ENCODE data around the gene TRIM24.

DNA sequence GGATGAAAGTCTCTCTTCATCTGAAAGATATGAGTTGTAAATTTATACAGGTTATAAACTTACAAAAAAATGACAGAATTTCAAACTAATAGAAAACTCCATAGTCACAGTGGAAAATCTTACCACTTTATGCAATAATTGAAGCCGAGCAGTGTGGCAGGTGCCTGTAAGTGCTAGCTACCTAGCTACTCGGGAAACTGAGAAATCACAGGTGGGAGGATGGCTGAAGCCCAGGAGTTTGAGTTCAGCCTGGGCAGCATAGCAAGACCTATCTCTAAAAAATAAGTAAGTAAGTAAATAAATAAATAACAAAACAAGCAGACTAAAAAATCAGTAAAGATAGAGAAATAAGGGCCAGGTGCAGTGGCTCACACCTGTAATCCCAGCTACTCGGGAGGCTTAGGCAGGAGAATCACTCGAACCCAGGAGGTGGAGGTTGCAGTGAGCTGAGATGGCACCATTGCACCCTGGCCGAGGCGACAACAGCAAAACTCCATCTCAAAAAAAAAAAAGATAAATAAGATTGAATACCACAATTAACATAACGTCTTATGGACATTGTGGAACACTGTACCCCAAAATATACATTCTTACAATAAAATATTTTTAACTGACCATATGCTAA lies 61.9 kb downstream of the TRIM24 start:
- TF ChIP-seq, protein P1, sequence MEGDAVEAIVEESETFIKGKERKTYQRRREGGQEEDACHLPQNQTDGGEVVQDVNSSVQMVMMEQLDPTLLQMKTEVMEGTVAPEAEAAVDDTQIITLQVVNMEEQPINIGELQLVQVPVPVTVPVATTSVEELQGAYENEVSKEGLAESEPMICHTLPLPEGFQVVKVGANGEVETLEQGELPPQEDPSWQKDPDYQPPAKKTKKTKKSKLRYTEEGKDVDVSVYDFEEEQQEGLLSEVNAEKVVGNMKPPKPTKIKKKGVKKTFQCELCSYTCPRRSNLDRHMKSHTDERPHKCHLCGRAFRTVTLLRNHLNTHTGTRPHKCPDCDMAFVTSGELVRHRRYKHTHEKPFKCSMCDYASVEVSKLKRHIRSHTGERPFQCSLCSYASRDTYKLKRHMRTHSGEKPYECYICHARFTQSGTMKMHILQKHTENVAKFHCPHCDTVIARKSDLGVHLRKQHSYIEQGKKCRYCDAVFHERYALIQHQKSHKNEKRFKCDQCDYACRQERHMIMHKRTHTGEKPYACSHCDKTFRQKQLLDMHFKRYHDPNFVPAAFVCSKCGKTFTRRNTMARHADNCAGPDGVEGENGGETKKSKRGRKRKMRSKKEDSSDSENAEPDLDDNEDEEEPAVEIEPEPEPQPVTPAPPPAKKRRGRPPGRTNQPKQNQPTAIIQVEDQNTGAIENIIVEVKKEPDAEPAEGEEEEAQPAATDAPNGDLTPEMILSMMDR (IDR thresholded peaks at IDR 0.05 in 2 of 3, conservative IDR thresholded peaks at IDR 0.05 in 1 of 3; ENCODE audit: control insufficient read depth in 2 of 3, extremely low read depth in 1 of 3, insufficient read depth in 1 of 3, low read depth in 3 of 3, low read length in 3 of 3), result no peak
- TF ChIP-seq EZH2 (IDR thresholded peaks at IDR 0.05; ENCODE audit: borderline replicate concordance, control insufficient read depth, low read depth, low read length), result no peak
- TF ChIP-seq BRCA1 (IDR thresholded peaks at IDR 0.05; ENCODE audit: low read depth, low read length), result no peak
- TF ChIP-seq CHD1 (IDR thresholded peaks at IDR 0.05; ENCODE audit: low read depth, low read length), result no peak
- TF ChIP-seq, protein P2, sequence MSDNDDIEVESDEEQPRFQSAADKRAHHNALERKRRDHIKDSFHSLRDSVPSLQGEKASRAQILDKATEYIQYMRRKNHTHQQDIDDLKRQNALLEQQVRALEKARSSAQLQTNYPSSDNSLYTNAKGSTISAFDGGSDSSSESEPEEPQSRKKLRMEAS (IDR thresholded peaks at IDR 0.05; ENCODE audit: low read depth, low read length), result no peak
- no peak for TF ChIP-seq YY1 (IDR thresholded peaks at IDR 0.05; ENCODE audit: low read depth, low read length)

Data from GM12878 (cell line).